HEK293 (cell line): ENCODE measurements around the gene ERVK3-1.

Experiments
- BCL11A ChIP-seq: fragments of 450-650 bp; formaldehyde crosslinking; IDR thresholded peaks from 2 replicates; pipeline ENCODE4 v1.5.1; 2016; ENCODE audit warnings: low read depth, missing biosample characterization, missing genetic modification characterization
- GLI4 ChIP-seq: fragments of 450-650 bp; formaldehyde crosslinking; IDR thresholded peaks from 2 replicates; pipeline ENCODE4 v1.5.1; 2016; ENCODE audit warnings: missing biosample characterization, missing genetic modification characterization
- HIC1 ChIP-seq: fragments of 450-650 bp; formaldehyde crosslinking; IDR thresholded peaks from 2 replicates; pipeline ENCODE4 v1.5.1; 2016; ENCODE audit warnings: missing biosample characterization, missing genetic modification characterization
- KLF9 ChIP-seq: fragments of 450-650 bp; formaldehyde crosslinking; IDR thresholded peaks from 2 replicates; pipeline ENCODE4 v1.5.1; 2016; ENCODE audit warnings: missing biosample characterization, missing genetic modification characterization, low read depth
- OVOL3 ChIP-seq: fragments of 450-650 bp; formaldehyde crosslinking; IDR thresholded peaks from 2 replicates; pipeline ENCODE4 v1.5.1; 2016; ENCODE audit warnings: missing biosample characterization, missing genetic modification characterization
- SALL2 ChIP-seq: fragments of 450-650 bp; formaldehyde crosslinking; IDR thresholded peaks from 2 replicates; pipeline ENCODE4 v1.5.0; 2017; ENCODE audit warnings: missing biosample characterization, mild to moderate bottlenecking, missing genetic modification characterization, borderline replicate concordance
- SP7 ChIP-seq: fragments of 450-650 bp; formaldehyde crosslinking; IDR thresholded peaks from 2 replicates; pipeline ENCODE4 v1.5.1; 2016; ENCODE audit warnings: missing biosample characterization, missing genetic modification characterization
- YY2 ChIP-seq: fragments of 450-650 bp; formaldehyde crosslinking; IDR thresholded peaks from 2 replicates; pipeline ENCODE4 v1.5.1; 2016; ENCODE audit warnings: missing biosample characterization, missing genetic modification characterization
- ZBTB7A ChIP-seq: fragments of 450-650 bp; formaldehyde crosslinking; IDR thresholded peaks from 2 replicates; pipeline ENCODE4 v1.5.1; 2016; ENCODE audit warnings: low read depth, missing biosample characterization, missing genetic modification characterization
- ZBTB8A ChIP-seq: fragments of 450-650 bp; formaldehyde crosslinking; IDR thresholded peaks from 2 replicates; pipeline ENCODE4 v1.5.1; 2016; ENCODE audit warnings: missing biosample characterization, missing genetic modification characterization
- ZNF114 ChIP-seq: fragments of 450-650 bp; formaldehyde crosslinking; IDR thresholded peaks from 2 replicates; pipeline ENCODE4 v1.5.0; 2017; ENCODE audit warnings: missing biosample characterization, missing genetic modification characterization
- ZNF184 ChIP-seq: fragments of 450-650 bp; IDR thresholded peaks from 2 replicates; pipeline ENCODE4 v1.5.1; 2018; ENCODE audit warnings: missing biosample characterization, mild to moderate bottlenecking, missing genetic modification characterization
- ZNF239 ChIP-seq: fragments of 450-650 bp; formaldehyde crosslinking; IDR thresholded peaks from 2 replicates; pipeline ENCODE4 v1.5.1; 2016; ENCODE audit warnings: missing biosample characterization, missing genetic modification characterization
- ZNF391 ChIP-seq: fragments of 450-650 bp; formaldehyde crosslinking; IDR thresholded peaks from 2 replicates; pipeline ENCODE4 v1.5.1; 2016; ENCODE audit warnings: low read depth, missing biosample characterization, missing genetic modification characterization, borderline replicate concordance
- ZNF433 ChIP-seq: fragments of 450-650 bp; formaldehyde crosslinking; IDR thresholded peaks from 2 replicates; pipeline ENCODE4 v1.5.1; 2016; ENCODE audit warnings: missing biosample characterization, missing genetic modification characterization, low read depth
- ZNF449 ChIP-seq: fragments of 450-650 bp; formaldehyde crosslinking; IDR thresholded peaks from 2 replicates; pipeline ENCODE4 v1.5.1; 2017; ENCODE audit warnings: missing biosample characterization, mild to moderate bottlenecking, missing genetic modification characterization, moderate library complexity
- ZNF501 ChIP-seq: fragments of 450-650 bp; formaldehyde crosslinking; IDR thresholded peaks from 2 replicates; pipeline ENCODE4 v1.5.1; 2016; ENCODE audit warnings: missing biosample characterization, missing genetic modification characterization
- ZNF521 ChIP-seq: fragments of 450-650 bp; formaldehyde crosslinking; IDR thresholded peaks from 2 replicates; pipeline ENCODE4 v1.5.1; 2017; ENCODE audit warnings: missing biosample characterization, mild to moderate bottlenecking, missing genetic modification characterization
- ZNF544 ChIP-seq: fragments of 450-650 bp; formaldehyde crosslinking; IDR thresholded peaks from 2 replicates; pipeline ENCODE4 v1.5.0; 2017; ENCODE audit warnings: missing biosample characterization, missing genetic modification characterization
- ZNF558 ChIP-seq: fragments of 450-650 bp; formaldehyde crosslinking; IDR thresholded peaks from 2 replicates; pipeline ENCODE4 v1.5.1; 2016; ENCODE audit warnings: missing biosample characterization, missing genetic modification characterization
- ZNF560 ChIP-seq: fragments of 450-650 bp; formaldehyde crosslinking; IDR thresholded peaks from 2 replicates; pipeline ENCODE4 v1.5.1; 2017; ENCODE audit warnings: missing biosample characterization, missing genetic modification characterization, borderline replicate concordance
- ZNF571 ChIP-seq: fragments of 450-650 bp; formaldehyde crosslinking; IDR thresholded peaks from 2 replicates; pipeline ENCODE4 v1.5.0; 2017; ENCODE audit warnings: missing biosample characterization, missing genetic modification characterization
- ZNF610 ChIP-seq: fragments of 450-650 bp; formaldehyde crosslinking; IDR thresholded peaks from 2 replicates; pipeline ENCODE4 v1.5.1; 2016; ENCODE audit warnings: missing biosample characterization, missing genetic modification characterization, borderline replicate concordance
- ZNF660 ChIP-seq: fragments of 450-650 bp; IDR thresholded peaks from 2 replicates; pipeline ENCODE4 v1.5.1; 2018; ENCODE audit warnings: missing biosample characterization, mild to moderate bottlenecking, missing genetic modification characterization
- ZSCAN30 ChIP-seq: fragments of 450-650 bp; IDR thresholded peaks from 2 replicates; pipeline ENCODE4 v1.5.1; 2018; ENCODE audit warnings: missing biosample characterization, mild to moderate bottlenecking, missing genetic modification characterization, moderate library complexity

The ERVK3-1 gene

DNA sequence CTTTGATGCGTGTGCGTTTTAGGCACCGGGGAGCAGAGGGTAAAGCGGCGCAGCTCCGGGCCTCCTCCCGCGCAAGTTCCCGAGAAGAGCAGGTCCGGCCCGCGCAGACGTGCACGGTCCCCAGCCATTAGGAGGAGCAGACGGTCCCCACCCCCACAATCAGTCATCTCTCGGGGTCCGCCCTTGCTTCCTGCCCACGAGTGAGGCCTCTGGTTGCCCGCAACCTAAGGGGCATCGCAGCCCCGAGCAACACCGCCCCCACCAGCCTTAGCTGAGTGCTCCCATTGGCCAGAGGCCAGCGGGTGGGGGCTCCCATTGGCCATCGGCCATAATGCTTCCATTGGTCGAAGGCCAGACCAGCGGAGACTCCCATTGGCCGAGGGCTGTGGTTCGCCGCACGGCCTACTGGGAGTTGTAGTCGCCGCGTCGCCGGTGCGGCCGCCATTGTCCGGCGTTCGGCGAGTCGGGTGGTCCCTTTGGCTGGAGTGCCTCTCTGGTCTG, 26.6 kb upstream of the ERVK3-1 start, which contains the start of gene ZNF8 (continued):
- TF ChIP-seq ZNF558 (tag by site-specific recombination) (no peak), ZBTB8A (tag by site-specific recombination) (0 out of 2 replicates have a peak, but pooled peaks have one; percentile 8), ZNF610 (peak; percentile 39; the same call in 1 of the 2 replicates), ZNF660 (no peak), ZNF521 (tag by site-specific recombination) (no peak), ZNF433 (tag by site-specific recombination) (no peak), ZSCAN30 (tag by site-specific recombination) (peak; percentile 76), ZNF449 (no peak), ZNF501 (tag by site-specific recombination) (peak; percentile 27; the same call in 1 of the 2 replicates), GLI4 (no peak), ZBTB7A (tag by site-specific recombination) (no peak), BCL11A (tag by site-specific recombination) (no peak), ZNF571 (tag by site-specific recombination) (no peak), ZNF560 (tag by site-specific recombination) (no peak), SP7 (tag by site-specific recombination) (peak; percentile 70), KLF9 (tag by site-specific recombination) (peak; percentile 71), ZNF114 (tag by site-specific recombination) (no peak), ZNF391 (tag by site-specific recombination) (no peak), HIC1 (tag by site-specific recombination) (peak; percentile 100), ZNF544 (tag by site-specific recombination) (no peak), SALL2 (tag by site-specific recombination) (no peak), ZNF184 (tag by site-specific recombination) (no peak), ZNF239 (tag by site-specific recombination) (no peak), OVOL3 (tag by site-specific recombination) (no peak), YY2 (tag by site-specific recombination) (peak; percentile 94)
